T-helper 2 cell treated with Interferon-gamma antibody and Interleukin-4, amounts not matched to agents 100 ng/mL and 5 ng/mL, for 36 hours (primary cell): Measurements from ENCODE around the gene COL5A2. TPM values are rescaled to one million over a fixed set of nuclear protein-coding genes. Genes with fewer than 3 reads are reported as not detected.

Experiments used
- intact Hi-C: fragments of 100-400 bp; cut with micrococcal nuclease; formaldehyde crosslinking; loops from one replicate; pipeline ENCODE4 v1.15.1; 2023
- total RNA-seq: library from RNA; stranded (reverse); gene quantifications from 2 replicates; pipeline ENCODE4 v1.2.3, GENCODE V29; 2022

The COL5A2 gene
- total RNA-seq, 1 donor from 2014 or later: 0.52 TPM

DNA sequence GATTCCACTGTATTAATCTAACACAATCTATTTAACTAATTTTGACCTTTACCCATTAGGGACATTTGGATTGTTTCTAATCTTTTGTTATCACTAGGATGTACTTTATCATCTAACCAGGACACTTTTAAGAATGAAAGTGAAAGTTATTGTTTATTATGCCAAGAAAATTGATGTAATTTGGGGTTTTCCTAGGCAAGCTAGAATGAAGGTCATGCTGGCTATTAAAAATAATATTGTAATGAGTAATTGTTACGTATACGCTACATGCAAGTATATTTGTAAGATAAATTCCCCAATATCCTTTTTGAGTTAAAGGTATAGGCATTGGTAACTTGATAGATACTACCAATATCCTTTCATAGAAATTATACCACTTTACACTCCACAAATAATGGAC, 74.6 kb downstream of the COL5A2 start:
- intact Hi-C loops: no loop called here

DNA sequence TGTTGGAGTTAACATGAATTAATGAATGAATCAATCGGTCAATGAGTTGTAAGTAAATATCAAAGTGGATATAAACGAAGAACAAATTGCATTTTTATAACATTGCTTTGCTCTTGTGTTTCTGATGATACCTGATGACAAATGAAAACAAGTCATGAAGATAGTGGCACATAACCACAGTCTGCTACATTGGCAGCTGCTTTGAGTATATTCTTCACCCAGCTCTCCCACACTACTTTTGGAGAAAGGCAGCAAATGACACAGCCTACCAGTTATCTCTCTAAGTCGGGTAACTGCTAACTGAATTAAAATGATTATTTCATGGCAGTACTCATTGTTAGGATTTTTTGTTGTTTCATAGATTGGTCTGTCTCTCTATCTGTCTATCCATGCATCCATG, 76.8 kb downstream of the COL5A2 start:
- intact Hi-C loops: no loop called here

DNA sequence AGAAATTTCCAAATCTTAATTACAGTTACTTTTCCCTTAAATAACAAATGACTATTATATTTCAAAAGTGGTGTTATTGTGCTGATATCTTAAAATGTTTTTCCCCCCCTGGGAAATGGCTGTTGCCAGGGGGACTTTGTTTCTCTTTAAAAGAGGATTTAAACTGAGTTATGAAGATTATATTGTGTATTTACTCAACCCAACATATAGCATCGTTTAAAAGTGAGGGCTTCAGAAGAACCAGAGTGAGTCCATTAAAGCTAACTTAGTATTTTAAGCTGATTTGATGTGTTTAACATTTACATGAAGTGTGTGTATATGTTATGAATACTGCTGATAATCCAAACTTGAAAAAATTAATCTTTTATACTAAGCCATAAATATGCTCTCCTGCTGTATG, 81.6 kb downstream of the COL5A2 start:
- intact Hi-C loops: no loop called here

- intact Hi-C loops: no loop called here
Observed at GRCh38 chr2:189096769-189097447, 82.7 kb downstream of the COL5A2 start.

DNA sequence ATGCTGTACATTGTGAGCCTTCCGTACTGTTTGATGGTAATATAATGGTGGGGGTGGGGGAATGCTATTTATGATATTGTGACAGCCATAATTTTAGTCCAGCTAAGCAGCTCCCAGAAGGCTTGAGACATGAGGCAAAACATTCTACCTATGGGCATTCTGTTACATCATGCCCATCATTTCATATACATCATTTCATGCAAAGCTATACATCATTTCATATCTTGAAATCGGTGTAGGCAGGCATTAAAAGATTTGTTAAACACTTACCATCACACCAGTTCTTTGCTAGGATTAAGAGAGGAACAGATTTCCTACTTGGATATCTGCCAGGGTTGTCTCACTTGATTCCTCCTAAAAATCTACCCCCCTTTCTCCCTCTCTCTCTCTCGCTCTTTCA, 84.5 kb downstream of the COL5A2 start:
- intact Hi-C loops: no loop called here

- intact Hi-C loops: loop anchor here (5.0 kb wide), 2 partner anchors 49 to 194 kb away; no protein-coding TSS in a partner anchor
Observed at GRCh38 chr2:189092936-189093335, 86.6 kb downstream of the COL5A2 start.

GRCh38 chr2:189091253-189091652, 88.3 kb downstream of the COL5A2 start:
- intact Hi-C loops: loop anchor here (5.0 kb wide), 2 partner anchors 51 to 196 kb away; no protein-coding TSS in a partner anchor

GRCh38 chr2:189088591-189089205, 90.9 kb downstream of the COL5A2 start:
- intact Hi-C loops: no loop called here

- intact Hi-C loops: no loop called here
Observed at GRCh38 chr2:189086710-189087109, 92.9 kb downstream of the COL5A2 start.

GRCh38 chr2:189086250-189086649, 93.3 kb downstream of the COL5A2 start:
- intact Hi-C loops: no loop called here

GRCh38 chr2:189083606-189084005, 96.0 kb downstream of the COL5A2 start:
- intact Hi-C loops: no loop called here

DNA sequence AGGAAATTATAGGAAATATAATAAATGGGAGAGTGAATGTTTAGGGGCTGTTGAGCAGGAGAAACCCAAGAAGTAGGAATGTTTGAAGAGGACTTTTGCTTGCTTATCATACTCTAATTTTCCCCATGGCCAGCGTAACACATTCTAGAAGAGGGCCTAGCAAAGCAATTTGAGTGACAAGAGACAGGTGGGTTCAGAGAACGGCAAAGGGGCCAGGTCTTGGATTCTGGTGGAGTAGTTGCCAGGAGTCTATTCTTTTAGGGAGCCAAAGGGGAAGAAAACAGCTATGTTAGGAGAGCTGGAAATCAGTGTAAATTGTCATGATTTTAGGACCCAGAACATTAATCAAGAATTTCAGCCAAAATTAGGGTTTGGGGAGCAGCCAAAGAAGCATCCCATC, 96.5 kb downstream of the COL5A2 start:
- intact Hi-C loops: no loop called here

GRCh38 chr2:189082376-189082975, 97.1 kb downstream of the COL5A2 start:
- intact Hi-C loops: no loop called here

DNA sequence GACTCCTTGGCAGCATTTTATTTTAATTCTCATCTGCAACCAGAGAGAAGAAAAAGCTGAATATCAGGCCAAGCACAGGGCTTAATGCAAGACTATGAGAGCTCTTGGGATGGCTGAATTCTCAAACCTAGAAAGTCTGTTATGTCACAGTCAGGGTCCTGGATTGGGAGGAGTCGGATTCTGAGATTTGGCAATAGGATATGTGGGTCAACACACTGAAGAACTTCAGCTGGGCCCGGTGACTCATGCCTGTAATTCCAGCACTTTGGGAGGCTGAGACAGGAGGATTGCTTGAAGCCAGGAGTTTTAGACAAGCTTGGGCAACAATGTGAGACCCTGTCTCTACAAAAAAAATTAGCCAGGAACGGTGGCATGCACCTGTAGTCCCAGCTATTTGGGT, 103.0 kb downstream of the COL5A2 start:
- intact Hi-C loops: no loop called here

- intact Hi-C loops: no loop called here
Observed at GRCh38 chr2:189076120-189076519, 103.4 kb downstream of the COL5A2 start.

DNA sequence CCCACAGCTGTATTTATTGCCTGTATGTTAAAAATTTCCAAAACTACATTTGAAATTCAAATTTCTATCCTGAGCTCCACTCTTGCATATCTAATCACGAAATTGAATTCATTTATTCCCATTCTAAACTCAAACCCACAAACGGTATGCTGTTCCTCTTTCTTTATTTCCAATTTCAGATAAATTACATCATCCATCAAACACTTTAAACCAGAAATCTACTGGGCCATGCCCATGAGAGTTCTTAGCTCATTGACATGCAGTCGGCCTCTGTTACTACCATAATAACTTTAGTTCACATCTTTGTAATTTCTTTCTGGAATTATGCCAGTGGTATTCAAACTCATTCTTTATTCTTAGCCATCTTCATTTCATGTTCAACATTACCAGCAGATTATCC, 105.1 kb downstream of the COL5A2 start:
- intact Hi-C loops: no loop called here

GRCh38 chr2:189072036-189072435, 107.5 kb downstream of the COL5A2 start:
- intact Hi-C loops: no loop called here

DNA sequence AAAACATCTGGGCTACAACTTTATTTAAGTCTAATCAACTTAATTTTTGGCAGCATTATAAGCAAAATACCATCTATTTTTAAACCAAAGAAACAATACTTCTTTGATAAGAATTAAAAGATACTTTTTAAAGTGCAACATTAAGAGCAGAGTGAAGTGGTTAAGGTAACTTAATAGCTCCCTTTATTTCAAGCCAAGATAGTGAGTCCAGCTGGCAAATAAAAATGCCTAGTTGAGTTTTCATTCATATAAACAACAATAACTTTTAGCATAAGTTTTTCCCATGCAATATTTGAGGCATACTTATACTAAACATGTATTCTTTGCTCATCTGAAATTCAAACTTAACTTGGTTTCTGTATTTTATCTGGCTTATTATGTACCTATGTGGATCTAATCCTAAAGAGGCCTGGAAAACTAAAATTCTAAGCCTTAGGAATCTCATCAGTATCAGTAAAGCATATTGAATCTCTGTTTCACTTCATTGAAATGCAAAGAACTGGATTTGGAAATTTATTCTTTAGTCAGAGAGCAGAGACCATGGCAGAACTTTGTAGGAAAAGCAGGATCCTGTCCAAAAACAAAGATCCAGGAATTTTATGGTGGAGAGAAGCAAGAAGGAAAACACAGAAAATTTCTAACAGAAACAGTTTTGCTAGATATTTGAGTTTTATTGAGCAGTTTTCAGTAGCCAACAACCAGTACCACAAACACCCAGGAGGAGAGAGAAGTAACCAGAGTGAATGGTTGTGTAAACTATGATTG, 109.5 kb downstream of the COL5A2 start:
- intact Hi-C loops: no loop called here

GRCh38 chr2:189066037-189066436, 113.5 kb downstream of the COL5A2 start:
- intact Hi-C loops: no loop called here

GRCh38 chr2:189060096-189060642, 119.4 kb downstream of the COL5A2 start:
- intact Hi-C loops: no loop called here

DNA sequence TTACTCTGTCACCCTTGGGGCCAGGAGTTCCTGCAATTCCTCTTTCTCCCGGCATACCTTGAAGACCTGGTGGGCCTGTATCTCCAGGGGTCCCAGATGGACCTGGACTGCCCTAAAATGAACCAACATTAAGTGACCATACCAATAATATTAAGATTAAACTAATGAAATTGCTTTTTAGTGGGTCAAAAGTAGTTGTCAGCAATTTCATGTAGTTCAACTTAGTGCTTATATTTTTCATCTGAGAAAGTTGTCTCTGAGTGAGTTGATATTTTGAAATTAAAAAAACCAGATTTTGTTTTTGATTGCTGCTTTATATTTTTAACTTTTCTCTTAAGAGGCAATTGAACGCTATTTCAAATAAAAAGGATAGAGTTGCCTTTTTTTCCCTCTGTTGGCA, 122.2 kb downstream of the COL5A2 start:
- intact Hi-C loops: no loop called here
